Stimulated activated CD8-positive, alpha-beta memory T cell treated with anti-CD3 and anti-CD28 coated beads, Interleukin-2, amount 100 ng/mL, for 48 hours (primary cell): ENCODE measurements around the gene DCAF4.
"Not testable (repeated sequence)": the region's sequence is repeated elsewhere in the genome, so short reads cannot be mapped to it uniquely, and the experiment has no call there.

Experiments
- DNase-seq, 2 donors: peaks; one replicate each; pipeline ENCODE4 v3.0.0-alpha.2; 2020; ENCODE audit warnings: low read depth in 2 of 2

DCAF4 gene

GRCh38 chr14:72970824-72971434 is 44.7 kb downstream of the DCAF4 start:
- DNase-seq, result no peak

DNA sequence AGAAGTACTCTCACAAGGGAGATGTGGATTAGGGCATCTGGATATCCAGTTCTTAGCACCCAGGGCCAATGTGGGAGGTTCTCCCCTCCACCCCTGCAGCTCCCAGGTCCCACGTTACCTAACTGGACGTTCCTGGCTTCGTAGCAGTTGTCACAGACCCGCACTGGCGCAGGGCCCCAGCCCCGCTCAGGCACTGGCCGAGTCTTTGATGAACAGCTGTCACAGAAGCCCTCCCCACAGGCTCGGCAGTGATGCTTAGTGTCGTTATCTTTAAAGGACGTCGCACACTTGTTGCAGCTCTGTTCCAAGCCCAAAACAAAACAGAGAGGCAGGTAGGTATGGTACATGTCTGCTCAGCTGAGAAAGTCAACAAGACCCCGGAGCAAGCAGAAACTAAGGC is 48.4 kb downstream of the DCAF4 start:
- no peak for DNase-seq

- DNase-seq, result no peak
These were observed 49.5 kb downstream of the DCAF4 start for GRCh38 chr14:72975770-72976169.

DNA sequence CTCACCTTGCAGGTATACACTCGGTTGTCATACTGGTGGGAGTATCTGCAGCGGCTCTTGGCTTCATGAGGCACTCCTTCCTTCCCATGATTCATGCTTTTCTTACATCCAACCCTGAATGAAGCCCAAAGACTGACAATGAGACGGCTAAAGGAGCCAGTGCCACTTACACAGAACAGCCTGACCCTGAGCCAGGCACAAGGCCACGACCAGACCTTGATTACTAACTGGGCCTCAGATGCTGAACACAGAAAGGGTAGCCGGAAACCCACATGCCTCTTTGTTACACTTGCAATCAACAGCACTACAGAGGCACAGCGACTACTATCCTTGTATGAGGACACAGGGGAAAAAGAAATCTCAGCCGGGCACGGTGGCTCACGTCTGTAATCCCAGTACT is 52.6 kb downstream of the DCAF4 start:
- no peak for DNase-seq

DNA sequence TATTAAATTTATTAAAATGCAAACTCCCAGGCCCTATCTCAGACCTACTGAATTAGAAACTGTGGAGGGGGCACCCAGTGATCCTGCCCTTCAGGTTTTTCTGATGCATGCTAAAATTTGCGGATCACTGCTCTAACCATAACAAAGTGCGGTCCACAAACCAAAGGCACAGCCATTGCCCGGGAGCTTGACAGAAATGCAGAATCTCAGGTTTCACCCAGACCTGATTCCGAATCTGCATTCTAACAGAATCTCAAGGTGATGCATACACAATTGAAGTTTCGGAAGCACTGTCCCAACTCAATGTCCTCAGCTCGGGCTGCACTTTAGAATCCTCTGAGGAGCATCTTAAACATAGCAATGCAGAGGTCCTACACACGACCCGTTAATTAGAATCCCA is 54.6 kb downstream of the DCAF4 start:
- DNase-seq, result no peak

DNA sequence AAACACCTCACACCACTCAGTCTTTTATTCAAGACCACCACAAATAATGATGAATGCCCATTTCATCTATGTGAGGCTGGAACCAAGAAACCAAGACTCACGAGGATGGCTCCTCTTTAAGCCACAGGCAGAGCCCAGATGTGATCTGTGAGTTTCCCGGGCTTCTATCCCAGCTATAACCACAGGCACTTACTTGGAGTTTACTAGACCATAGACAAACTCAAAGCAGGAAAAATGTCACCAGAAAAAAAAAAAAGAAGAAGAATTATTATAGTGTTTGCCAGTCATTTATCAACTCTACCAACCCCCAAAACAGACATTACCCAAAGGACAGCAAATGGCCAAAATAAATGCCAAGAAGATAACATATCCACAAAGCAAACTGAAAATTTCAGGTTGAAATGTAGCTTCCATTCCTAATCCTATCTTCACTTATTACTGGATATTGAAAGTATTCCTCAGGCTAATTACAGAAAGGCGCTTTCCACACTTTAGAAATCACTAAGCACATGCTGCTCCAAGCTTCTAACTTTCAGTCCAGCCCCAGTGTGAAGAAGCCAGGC is 56.0 kb downstream of the DCAF4 start:
- DNase-seq, result no peak

DNA sequence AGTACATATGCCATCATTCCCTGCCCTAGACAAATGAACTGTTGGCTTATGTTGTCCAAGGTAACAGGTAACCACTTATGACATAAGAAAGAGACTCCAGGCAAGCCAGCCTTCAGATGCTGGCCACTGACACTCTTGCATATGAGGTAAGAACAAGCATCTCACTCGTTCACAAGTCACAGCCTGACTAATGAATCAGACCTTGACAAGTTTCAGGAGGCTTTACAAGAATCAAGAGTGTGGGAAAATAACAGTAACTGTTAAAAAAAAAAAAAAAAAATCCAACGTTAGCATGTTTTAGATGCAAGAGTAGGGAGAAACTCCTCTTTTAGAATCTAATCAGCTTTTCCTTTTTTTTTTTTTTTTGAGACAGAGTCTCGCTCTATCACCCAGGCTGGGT is 60.0 kb downstream of the DCAF4 start:
- no peak for DNase-seq

GRCh38 chr14:72986857-72987256 is 60.6 kb downstream of the DCAF4 start:
- DNase-seq, result no peak

DNA sequence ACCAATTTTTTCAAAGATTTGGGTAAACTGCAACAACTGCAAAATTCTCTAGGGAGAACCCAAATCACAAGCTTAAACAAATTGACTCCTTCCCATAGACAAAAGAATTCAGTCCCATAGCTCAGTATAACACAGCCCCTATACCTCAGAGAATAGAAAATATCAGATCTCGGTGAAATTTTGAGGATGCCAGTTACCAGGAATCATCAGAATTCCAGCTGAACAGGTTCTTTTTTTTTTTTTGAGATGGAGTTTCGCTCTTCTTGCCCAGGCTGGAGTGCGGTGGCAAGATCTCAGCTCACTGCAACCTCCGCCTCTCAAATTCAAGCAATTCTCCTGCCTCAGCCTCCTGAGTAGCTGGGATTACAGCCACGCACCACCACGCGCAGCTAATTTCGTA is 63.9 kb downstream of the DCAF4 start:
- no peak for DNase-seq

DNA sequence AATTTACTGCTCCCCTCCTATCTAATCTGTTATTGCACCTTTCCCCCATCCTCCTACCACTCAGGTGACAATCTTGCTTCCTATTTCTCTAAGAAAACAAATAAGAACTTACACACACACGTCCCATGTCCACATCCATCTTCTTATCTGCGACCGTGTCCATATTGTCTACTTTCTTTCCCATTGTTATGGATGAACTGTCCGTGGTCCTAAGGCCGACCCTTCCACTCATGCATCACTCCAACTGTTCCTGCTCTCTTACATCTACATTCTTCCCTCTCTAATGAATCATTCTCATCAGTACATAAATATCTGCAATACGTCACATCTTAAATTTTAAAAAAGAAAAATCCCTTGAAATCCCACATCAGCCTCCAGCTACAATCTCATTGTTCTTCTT is 70.7 kb downstream of the DCAF4 start:
- no peak for DNase-seq

DNA sequence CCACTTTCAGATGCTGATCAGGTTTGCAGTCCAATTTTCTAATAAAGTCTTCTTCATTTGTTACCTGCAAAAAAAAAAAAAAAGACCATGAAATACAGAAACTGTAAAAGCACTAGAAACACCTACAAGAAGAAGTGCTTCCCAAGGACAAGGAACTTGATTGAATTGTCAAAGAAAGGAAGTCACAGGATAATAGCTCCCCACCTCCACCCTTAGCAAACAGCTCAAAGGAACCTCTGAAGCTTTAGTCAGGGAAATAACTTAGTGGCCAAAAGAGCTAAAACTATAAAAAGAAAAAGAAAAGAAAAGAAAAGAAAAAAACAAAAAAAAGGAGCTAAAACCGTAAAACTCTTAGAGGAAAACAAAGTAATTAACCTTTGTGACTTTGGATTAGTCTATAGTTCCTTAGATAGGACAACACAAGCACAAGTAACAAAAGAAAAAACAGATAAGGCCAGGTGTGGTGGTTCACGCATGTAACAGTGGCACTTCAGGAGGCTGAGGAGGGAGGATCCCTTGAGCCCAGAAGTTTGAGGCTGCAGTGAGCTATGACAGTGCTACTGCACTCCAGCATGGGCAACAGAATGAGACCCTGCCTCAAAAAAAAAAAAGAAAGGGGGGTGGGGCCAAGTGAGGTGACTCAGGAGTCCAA is 72.1 kb downstream of the DCAF4 start:
- no peak for DNase-seq

GRCh38 chr14:72999316-72999715 is 73.1 kb downstream of the DCAF4 start:
- DNase-seq, result no peak

- no peak for DNase-seq
These were observed 73.8 kb downstream of the DCAF4 start for GRCh38 chr14:73000073-73000472.

DNA sequence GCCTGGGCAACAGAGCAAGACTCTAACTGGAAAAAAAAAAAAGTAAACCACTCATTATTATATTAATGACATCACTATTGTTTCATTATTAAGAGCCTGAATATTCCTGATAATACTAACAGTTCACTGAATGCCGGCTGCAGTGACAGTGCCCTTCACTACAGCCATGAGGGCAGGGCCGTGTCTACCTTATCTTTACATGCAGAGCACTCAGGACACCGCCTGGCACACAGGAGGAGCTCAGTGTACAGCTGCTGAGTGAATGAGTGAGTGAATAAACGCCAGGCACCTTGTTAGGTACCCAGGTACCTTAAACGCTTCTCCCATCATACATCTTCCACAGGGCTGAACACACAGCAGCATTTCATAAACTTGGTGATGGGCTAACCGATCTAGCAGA is 77.4 kb downstream of the DCAF4 start:
- DNase-seq, result no peak

- DNase-seq, result not testable (repeated sequence)
These were observed 78.4 kb downstream of the DCAF4 start for GRCh38 chr14:73004641-73005040.

- no peak for DNase-seq
These were observed 81.6 kb downstream of the DCAF4 start for GRCh38 chr14:73007835-73008234.

DNA sequence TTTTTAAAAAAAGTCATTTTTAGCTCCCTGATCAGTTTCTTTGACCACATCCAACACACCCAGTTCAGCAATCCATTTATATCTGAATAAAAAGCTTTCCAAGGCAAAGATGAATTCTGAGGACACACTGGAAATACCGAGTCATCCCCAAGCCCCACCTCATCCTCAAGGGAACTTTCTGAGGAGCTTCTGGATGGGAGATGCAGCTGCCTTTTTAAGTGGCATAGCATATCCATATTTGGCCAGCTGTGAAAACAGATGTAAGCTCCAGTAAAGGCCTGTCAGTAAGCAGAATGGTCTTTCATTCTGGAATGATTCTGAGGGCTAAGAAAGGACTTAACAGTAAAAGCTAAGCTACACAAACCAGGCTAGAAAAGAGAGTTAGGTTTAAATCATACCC is 82.2 kb downstream of the DCAF4 start:
- no peak for DNase-seq
